ENCODE measurements around the gene CD9.
A peak's percentile ranks its signal among the peaks of the same experiment; 100 is the strongest.

CD9 gene

GRCh38 chr12:6215120-6215807 is 15.1 kb downstream of the CD9 start:
- no peak for TF ChIP-seq CTCF (IDR thresholded peaks at IDR 0.05; ENCODE audit: unreplicated experiment in 3 of 3)
- Mint-ChIP-seq H3K27ac (peak overlapping the region; percentile 71 to 94 (median 90)), H3K36me3 (ENCODE audit: low read depth) (no peaks in the 10 kb centered on the region), H3K27me3 (ENCODE audit: low read depth) (peaks cover 15% of the 10 kb centered on the region), H3K9me3 (no peaks in the 10 kb centered on the region), H3K4me3 (no peak overlapping the region), H3K4me1 (peaks cover 42% of the 10 kb centered on the region)

GRCh38 chr12:6215932-6216494 is 15.8 kb downstream of the CD9 start:
- H3K4me1 Mint-ChIP-seq, result peaks cover 45% of the 10 kb centered on the region
- no peaks in the 10 kb centered on the region for H3K9me3 Mint-ChIP-seq
- H3K36me3 Mint-ChIP-seq (ENCODE audit: low read depth), result no peaks in the 10 kb centered on the region
- no peak for TF ChIP-seq CTCF (IDR thresholded peaks at IDR 0.05; ENCODE audit: unreplicated experiment in 3 of 3)
- peak overlapping the region; percentile 71 to 94 (median 90) for H3K27ac Mint-ChIP-seq
- H3K27me3 Mint-ChIP-seq (ENCODE audit: low read depth), result peaks cover 13% of the 10 kb centered on the region
- H3K4me3 Mint-ChIP-seq, result no peak overlapping the region

- no peak overlapping the region for H3K4me3 Mint-ChIP-seq
- peaks cover 13% of the 10 kb centered on the region for H3K27me3 Mint-ChIP-seq (ENCODE audit: low read depth)
- peaks cover 39% of the 10 kb centered on the region for H3K4me1 Mint-ChIP-seq
- H3K36me3 Mint-ChIP-seq (ENCODE audit: low read depth), result no peaks in the 10 kb centered on the region
- TF ChIP-seq CTCF (IDR thresholded peaks at IDR 0.05; ENCODE audit: unreplicated experiment in 3 of 3), result no peak
- peak overlapping the region; percentile 71 to 94 (median 90) for H3K27ac Mint-ChIP-seq
- H3K9me3 Mint-ChIP-seq, result no peaks in the 10 kb centered on the region
Measured at GRCh38 chr12:6216581-6216980, 16.4 kb downstream of the CD9 start.

- peaks cover 21% of the 10 kb centered on the region for H3K27me3 Mint-ChIP-seq (ENCODE audit: low read depth)
- peak overlapping the region in 2 of 3 experiments; percentile 24 to 68 for H3K27ac Mint-ChIP-seq
- H3K4me1 Mint-ChIP-seq, result peaks cover 42% of the 10 kb centered on the region
- no peak for TF ChIP-seq CTCF (IDR thresholded peaks at IDR 0.05; ENCODE audit: unreplicated experiment in 3 of 3)
- no peaks in the 10 kb centered on the region for H3K36me3 Mint-ChIP-seq (ENCODE audit: low read depth)
- H3K9me3 Mint-ChIP-seq, result no peaks in the 10 kb centered on the region
- no peak overlapping the region for H3K4me3 Mint-ChIP-seq
Measured at GRCh38 chr12:6218347-6218925, 18.2 kb downstream of the CD9 start.

GRCh38 chr12:6219980-6220379 is 19.8 kb downstream of the CD9 start:
- peak overlapping the region in 2 of 3 experiments; percentile 10 to 16 for H3K27ac Mint-ChIP-seq
- no peak for TF ChIP-seq CTCF (IDR thresholded peaks at IDR 0.05; ENCODE audit: unreplicated experiment in 3 of 3)
- peaks cover 21% of the 10 kb centered on the region for H3K27me3 Mint-ChIP-seq (ENCODE audit: low read depth)
- peaks cover 52% of the 10 kb centered on the region for H3K4me1 Mint-ChIP-seq
- no peak overlapping the region for H3K4me3 Mint-ChIP-seq
- no peaks in the 10 kb centered on the region for H3K9me3 Mint-ChIP-seq
- no peaks in the 10 kb centered on the region for H3K36me3 Mint-ChIP-seq (ENCODE audit: low read depth)

Measured in nephron (organoid).